DOHH2 (cell line): ENCODE measurements around the gene PIP4K2A.

Experiments used
- EZH2phosphoT487 ChIP-seq: fragments of 200-600 bp; sonication (generic); IDR thresholded peaks from 2 replicates; pipeline ENCODE4 v1.6.1; 2017; ENCODE audit warnings: borderline replicate concordance, mild to moderate bottlenecking, antibody characterized with exemption, low read length, moderate library complexity, mixed read lengths
- TF ChIP-seq, protein P1 (sequence below): fragments of 200-600 bp; sonication (generic); IDR thresholded peaks from one replicate; pipeline ENCODE4 v1.5.1; 2014; ENCODE audit warnings: antibody characterized with exemption, mild to moderate bottlenecking, low read depth, low read length; ENCODE audit not compliant: poor library complexity, severe bottlenecking

GRCh38 chr10:22623633-22624253 is 90.6 kb downstream of the PIP4K2A start:
- TF ChIP-seq EZH2phosphoT487 = no peak
- TF ChIP-seq, protein P1, sequence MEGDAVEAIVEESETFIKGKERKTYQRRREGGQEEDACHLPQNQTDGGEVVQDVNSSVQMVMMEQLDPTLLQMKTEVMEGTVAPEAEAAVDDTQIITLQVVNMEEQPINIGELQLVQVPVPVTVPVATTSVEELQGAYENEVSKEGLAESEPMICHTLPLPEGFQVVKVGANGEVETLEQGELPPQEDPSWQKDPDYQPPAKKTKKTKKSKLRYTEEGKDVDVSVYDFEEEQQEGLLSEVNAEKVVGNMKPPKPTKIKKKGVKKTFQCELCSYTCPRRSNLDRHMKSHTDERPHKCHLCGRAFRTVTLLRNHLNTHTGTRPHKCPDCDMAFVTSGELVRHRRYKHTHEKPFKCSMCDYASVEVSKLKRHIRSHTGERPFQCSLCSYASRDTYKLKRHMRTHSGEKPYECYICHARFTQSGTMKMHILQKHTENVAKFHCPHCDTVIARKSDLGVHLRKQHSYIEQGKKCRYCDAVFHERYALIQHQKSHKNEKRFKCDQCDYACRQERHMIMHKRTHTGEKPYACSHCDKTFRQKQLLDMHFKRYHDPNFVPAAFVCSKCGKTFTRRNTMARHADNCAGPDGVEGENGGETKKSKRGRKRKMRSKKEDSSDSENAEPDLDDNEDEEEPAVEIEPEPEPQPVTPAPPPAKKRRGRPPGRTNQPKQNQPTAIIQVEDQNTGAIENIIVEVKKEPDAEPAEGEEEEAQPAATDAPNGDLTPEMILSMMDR = no peak
